Panc1 (cell line): ENCODE data around the gene HCN2. TPM values are rescaled to one million over a fixed set of nuclear protein-coding genes. Genes with fewer than 3 reads are reported as not detected.

Experiments used
- ATAC-seq: fragments of 200-7000 bp; cut with Tn5 transposase; 2 replicates; pipeline ENCODE4 v1.9.1; 2020; ENCODE audit warnings: mild to moderate bottlenecking, moderate library complexity
- BruUV-seq: library from RNA; stranded (reverse); fragments of 400-500 nt; replicated peaks from 2 replicates; lab custom pipeline; 2021; lab: Mats Ljungman, UMichigan
- CTCF ChIA-PET: fragments of 300-600 bp; sonication (Branson Sonifier 250); formaldehyde crosslinking; loops from one replicate; lab custom pipeline; 2022; ENCODE audit warnings: antibody characterized with exemption; lab: Charles Lee
- POLR2A ChIA-PET: fragments of 300-600 bp; sonication (Branson Sonifier 250); formaldehyde crosslinking; loops from one replicate; lab custom pipeline; 2022; ENCODE audit warnings: antibody characterized with exemption; lab: Charles Lee
- DNase-seq: peaks from one replicate; pipeline ENCODE4 v3.0.0-alpha.2; 2010; ENCODE audit warnings: low read depth, low spot score
- H3K27ac ChIP-seq: 2 replicates; pipeline ENCODE4 v1.5.1; 2011; ENCODE audit warnings: mild to moderate bottlenecking, low read length, inconsistent platforms
- H3K27me3 ChIP-seq: fragments of 200-500 bp; sonication (Bioruptor generic); 2 replicates; pipeline ENCODE4 v1.6.0; 2014; ENCODE audit warnings: low read length, inconsistent platforms; ENCODE audit not compliant: control insufficient read depth, insufficient read depth
- H3K36me3 ChIP-seq: fragments of 200-500 bp; sonication (Bioruptor generic); 2 replicates; pipeline ENCODE4 v1.5.1; 2014; ENCODE audit warnings: inconsistent platforms, mild to moderate bottlenecking, low read length, moderate library complexity; ENCODE audit not compliant: control insufficient read depth, insufficient read depth
- H3K4me1 ChIP-seq: 2 replicates; pipeline ENCODE4 v1.5.1; 2011; ENCODE audit warnings: inconsistent platforms, mild to moderate bottlenecking, low read length, moderate library complexity; ENCODE audit not compliant: control insufficient read depth, insufficient read depth
- H3K4me3 ChIP-seq, 2 experiments: 2 replicates each; pipeline ENCODE4 v1.5.1; 2011 to 2012; ENCODE audit warnings: low read depth in 2 of 2, low read length in 2 of 2, mild to moderate bottlenecking in 2 of 2, inconsistent platforms in 1 of 2, moderate library complexity in 1 of 2
- H3K9me3 ChIP-seq: fragments of 200-500 bp; sonication (Bioruptor generic); 2 replicates; pipeline ENCODE4 v1.5.1; 2014; ENCODE audit warnings: low read depth, mild to moderate bottlenecking, inconsistent platforms, low read length, moderate library complexity; ENCODE audit not compliant: control insufficient read depth, insufficient read depth
- POLR2AphosphoS5 ChIP-seq: IDR thresholded peaks from 2 replicates; pipeline ENCODE4 v1.6.1; 2012; ENCODE audit warnings: mild to moderate bottlenecking, low read depth, low read length, moderate library complexity
- SIN3A ChIP-seq: IDR thresholded peaks from 2 replicates; pipeline ENCODE4 v1.6.1; 2012; ENCODE audit warnings: low read depth, mild to moderate bottlenecking, low read length, moderate library complexity, borderline replicate concordance; ENCODE audit not compliant: insufficient read depth
- TCF7L2 ChIP-seq: IDR thresholded peaks from 2 replicates; pipeline ENCODE4 v1.6.1; 2011; ENCODE audit warnings: mild to moderate bottlenecking, low read depth, low read length, inconsistent platforms
- in situ Hi-C: cut with HindIII; loops from 2 replicates; pipeline ENCODE4 v1.10.0; 2016; ENCODE audit warnings: low sequenced_read_pairs, low pct_unique_long_range_greater_than_20kb
- intact Hi-C: fragments of 100-400 bp; cut with micrococcal nuclease; formaldehyde crosslinking; loops from one replicate; pipeline ENCODE4 v1.10.0; 2022; ENCODE audit not compliant: unreplicated experiment
- total RNA-seq: library from RNA; stranded (reverse); gene quantifications from one replicate; pipeline ENCODE4 v1.2.1, GENCODE V29; 2021; ENCODE audit not compliant: unreplicated experiment
- TF ChIP-seq, protein P1 (sequence below), 2 experiments: IDR thresholded peaks; 2 replicates each; pipeline ENCODE4 v1.6.1; 2011 to 2012; ENCODE audit warnings: low read depth in 2 of 2, control low read depth in 1 of 2, low read length in 1 of 2, mild to moderate bottlenecking in 1 of 2, moderate library complexity in 1 of 2; ENCODE audit not compliant: insufficient read depth in 1 of 2
- TF ChIP-seq, protein P2 (sequence below): fragments of 450-650 bp; IDR thresholded peaks from 2 replicates; pipeline ENCODE4 v1.5.1; 2017; ENCODE audit warnings: mild to moderate bottlenecking

Gene HCN2
- total RNA-seq, 1 experiment from 2014 or later: 15.1 TPM

GRCh38 chr19:612941-613340 lies 23.3 kb downstream of the HCN2 start:
- no peak for TF ChIP-seq TCF7L2
- TF ChIP-seq, protein P1, sequence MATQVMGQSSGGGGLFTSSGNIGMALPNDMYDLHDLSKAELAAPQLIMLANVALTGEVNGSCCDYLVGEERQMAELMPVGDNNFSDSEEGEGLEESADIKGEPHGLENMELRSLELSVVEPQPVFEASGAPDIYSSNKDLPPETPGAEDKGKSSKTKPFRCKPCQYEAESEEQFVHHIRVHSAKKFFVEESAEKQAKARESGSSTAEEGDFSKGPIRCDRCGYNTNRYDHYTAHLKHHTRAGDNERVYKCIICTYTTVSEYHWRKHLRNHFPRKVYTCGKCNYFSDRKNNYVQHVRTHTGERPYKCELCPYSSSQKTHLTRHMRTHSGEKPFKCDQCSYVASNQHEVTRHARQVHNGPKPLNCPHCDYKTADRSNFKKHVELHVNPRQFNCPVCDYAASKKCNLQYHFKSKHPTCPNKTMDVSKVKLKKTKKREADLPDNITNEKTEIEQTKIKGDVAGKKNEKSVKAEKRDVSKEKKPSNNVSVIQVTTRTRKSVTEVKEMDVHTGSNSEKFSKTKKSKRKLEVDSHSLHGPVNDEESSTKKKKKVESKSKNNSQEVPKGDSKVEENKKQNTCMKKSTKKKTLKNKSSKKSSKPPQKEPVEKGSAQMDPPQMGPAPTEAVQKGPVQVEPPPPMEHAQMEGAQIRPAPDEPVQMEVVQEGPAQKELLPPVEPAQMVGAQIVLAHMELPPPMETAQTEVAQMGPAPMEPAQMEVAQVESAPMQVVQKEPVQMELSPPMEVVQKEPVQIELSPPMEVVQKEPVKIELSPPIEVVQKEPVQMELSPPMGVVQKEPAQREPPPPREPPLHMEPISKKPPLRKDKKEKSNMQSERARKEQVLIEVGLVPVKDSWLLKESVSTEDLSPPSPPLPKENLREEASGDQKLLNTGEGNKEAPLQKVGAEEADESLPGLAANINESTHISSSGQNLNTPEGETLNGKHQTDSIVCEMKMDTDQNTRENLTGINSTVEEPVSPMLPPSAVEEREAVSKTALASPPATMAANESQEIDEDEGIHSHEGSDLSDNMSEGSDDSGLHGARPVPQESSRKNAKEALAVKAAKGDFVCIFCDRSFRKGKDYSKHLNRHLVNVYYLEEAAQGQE (IDR thresholded peaks at IDR 0.05; ENCODE audit: insufficient read depth in 1 of 2, low read depth in 2 of 2, low read length in 1 of 2): no peak
- TF ChIP-seq, protein P2, sequence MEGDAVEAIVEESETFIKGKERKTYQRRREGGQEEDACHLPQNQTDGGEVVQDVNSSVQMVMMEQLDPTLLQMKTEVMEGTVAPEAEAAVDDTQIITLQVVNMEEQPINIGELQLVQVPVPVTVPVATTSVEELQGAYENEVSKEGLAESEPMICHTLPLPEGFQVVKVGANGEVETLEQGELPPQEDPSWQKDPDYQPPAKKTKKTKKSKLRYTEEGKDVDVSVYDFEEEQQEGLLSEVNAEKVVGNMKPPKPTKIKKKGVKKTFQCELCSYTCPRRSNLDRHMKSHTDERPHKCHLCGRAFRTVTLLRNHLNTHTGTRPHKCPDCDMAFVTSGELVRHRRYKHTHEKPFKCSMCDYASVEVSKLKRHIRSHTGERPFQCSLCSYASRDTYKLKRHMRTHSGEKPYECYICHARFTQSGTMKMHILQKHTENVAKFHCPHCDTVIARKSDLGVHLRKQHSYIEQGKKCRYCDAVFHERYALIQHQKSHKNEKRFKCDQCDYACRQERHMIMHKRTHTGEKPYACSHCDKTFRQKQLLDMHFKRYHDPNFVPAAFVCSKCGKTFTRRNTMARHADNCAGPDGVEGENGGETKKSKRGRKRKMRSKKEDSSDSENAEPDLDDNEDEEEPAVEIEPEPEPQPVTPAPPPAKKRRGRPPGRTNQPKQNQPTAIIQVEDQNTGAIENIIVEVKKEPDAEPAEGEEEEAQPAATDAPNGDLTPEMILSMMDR: no peak
- no peak for TF ChIP-seq SIN3A
- no peak for TF ChIP-seq POLR2AphosphoS5
- H3K36me3 ChIP-seq: no peaks in the 10 kb centered on the region
- intact Hi-C loops (no loop called here), in situ Hi-C loops (no loop called here)
- no TSS peak for BruUV-seq
- H3K27ac ChIP-seq: no peak overlapping the region
- ChIA-PET CTCF (no interaction called here), POLR2A (no interaction called here)
- no peak for DNase-seq
- peaks cover 26% of the 10 kb centered on the region for H3K4me1 ChIP-seq
- H3K4me3 ChIP-seq: no peak overlapping the region
- no peaks in the 10 kb centered on the region for H3K9me3 ChIP-seq
- no peaks in the 10 kb centered on the region for H3K27me3 ChIP-seq
- ATAC-seq: no peak

- CTCF ChIA-PET: no interaction called here
- ATAC-seq (no peak), DNase-seq (no peak)
- no peak overlapping the region for H3K4me3 ChIP-seq
- TF ChIP-seq, protein P1 (IDR thresholded peaks at IDR 0.05; ENCODE audit: insufficient read depth in 1 of 2, low read depth in 2 of 2, low read length in 1 of 2): no peak
- TF ChIP-seq POLR2AphosphoS5 (no peak), SIN3A (no peak), TCF7L2 (no peak)
- TF ChIP-seq, protein P2: no peak
- BruUV-seq: no TSS peak
- no peaks in the 10 kb centered on the region for H3K36me3 ChIP-seq
- POLR2A ChIA-PET: no interaction called here
- intact Hi-C loops (no loop called here), in situ Hi-C loops (no loop called here)
- no peaks in the 10 kb centered on the region for H3K9me3 ChIP-seq
- H3K4me1 ChIP-seq: peaks cover 21% of the 10 kb centered on the region
- no peaks in the 10 kb centered on the region for H3K27me3 ChIP-seq
- no peak overlapping the region for H3K27ac ChIP-seq
Observed at GRCh38 chr19:613732-614567, 24.3 kb downstream of the HCN2 start.
